GM08714 (cell line): ENCODE data around the gene BANP.
"Not testable (repeated sequence)": the region's sequence is repeated elsewhere in the genome, so short reads cannot be mapped to it uniquely, and the experiment has no call there.

Experiments
- H3K4me3 ChIP-seq: fragments of 200-500 bp; sonication (Bioruptor generic); 2 replicates; pipeline ENCODE4 v1.5.1; 2014; ENCODE audit warnings: mild to moderate bottlenecking, low read length, inconsistent platforms
- ZNF274 ChIP-seq: IDR thresholded peaks from 2 replicates; pipeline ENCODE4 v1.6.1; 2012; ENCODE audit warnings: mild to moderate bottlenecking, low read depth, low read length

The BANP gene

DNA sequence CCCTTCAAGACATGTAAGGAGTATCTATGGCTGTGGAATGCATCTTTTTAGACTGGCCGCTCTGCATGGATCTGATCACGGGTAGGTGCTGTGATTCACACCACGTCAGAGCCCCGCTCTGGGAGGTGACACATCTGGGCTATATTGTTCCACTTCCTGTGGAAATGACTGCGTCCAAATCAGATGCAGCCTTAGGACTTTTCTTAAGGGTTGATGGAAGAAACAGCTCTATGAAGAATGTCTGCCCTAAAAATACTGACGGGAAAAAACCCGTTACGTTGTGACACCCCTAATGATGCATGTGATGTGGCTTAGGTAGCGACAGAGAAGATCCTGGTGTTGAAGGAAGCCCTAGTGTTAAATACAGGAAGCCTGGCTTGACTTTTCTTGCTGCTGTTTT lies 12.2 kb downstream of the BANP start:
- no peak overlapping the region for H3K4me3 ChIP-seq
- no peak for TF ChIP-seq ZNF274

- no peak overlapping the region for H3K4me3 ChIP-seq
- no peak for TF ChIP-seq ZNF274
Measured at GRCh38 chr16:87964049-87964659, 12.9 kb downstream of the BANP start.

- H3K4me3 ChIP-seq = no peak overlapping the region
- TF ChIP-seq ZNF274 = no peak
Measured at GRCh38 chr16:87965417-87965816, 14.2 kb downstream of the BANP start.

DNA sequence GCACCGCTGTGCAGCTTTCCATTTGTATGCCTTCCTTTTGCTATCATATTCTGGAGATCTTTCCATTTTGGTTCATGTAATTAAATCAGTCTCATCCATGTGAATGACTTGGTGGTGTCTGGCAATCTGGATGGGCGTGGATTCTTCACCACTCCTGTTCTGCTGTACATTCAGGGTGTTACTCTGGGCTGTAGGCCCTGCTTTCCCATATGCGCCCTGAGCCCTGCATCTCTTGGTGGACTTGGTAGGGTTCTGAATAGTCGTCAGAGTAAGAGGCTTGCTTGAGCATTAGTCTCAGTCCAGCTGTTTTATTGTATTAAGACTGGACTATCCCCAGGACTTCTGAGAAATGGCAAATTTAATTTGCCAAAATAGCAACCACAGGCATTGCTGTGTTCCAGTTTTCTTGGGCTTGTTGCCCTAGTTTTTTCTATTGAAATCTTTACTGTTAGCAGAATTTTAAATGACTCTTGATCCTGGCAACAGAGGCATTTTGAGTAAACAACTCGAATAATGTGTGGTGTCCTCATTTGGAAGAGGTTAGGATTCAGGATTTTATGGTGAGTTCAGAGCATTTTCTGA lies 14.9 kb downstream of the BANP start:
- H3K4me3 ChIP-seq = no peak overlapping the region
- TF ChIP-seq ZNF274 = no peak

GRCh38 chr16:87966685-87967185 lies 15.5 kb downstream of the BANP start:
- H3K4me3 ChIP-seq = no peak overlapping the region
- no peak for TF ChIP-seq ZNF274

DNA sequence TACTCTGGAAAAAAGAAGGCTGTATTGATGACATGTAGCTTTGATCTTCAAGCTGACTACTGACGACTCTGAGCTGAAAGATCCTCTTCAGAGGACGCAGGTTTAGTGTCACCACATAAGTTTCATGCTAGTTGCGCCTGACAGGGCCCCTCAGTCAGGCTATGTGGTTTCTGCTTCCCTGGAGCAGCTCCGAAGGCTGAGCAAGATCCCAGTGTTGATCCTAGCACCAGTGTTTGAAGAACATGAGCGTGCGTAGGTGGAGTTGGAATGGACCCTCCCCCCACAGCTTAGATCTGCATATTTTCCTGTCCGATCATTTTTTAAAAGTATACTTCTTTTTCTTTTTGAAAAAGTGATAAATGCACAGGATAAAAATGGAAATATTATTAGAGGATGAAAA lies 17.3 kb downstream of the BANP start:
- H3K4me3 ChIP-seq = no peak overlapping the region
- no peak for TF ChIP-seq ZNF274

GRCh38 chr16:87970186-87970585 lies 19.0 kb downstream of the BANP start:
- TF ChIP-seq ZNF274 = no peak
- no peak overlapping the region for H3K4me3 ChIP-seq

GRCh38 chr16:87971933-87972332 lies 20.7 kb downstream of the BANP start:
- no peak for TF ChIP-seq ZNF274

GRCh38 chr16:87973717-87974116 lies 22.5 kb downstream of the BANP start:
- H3K4me3 ChIP-seq = no peak overlapping the region
- TF ChIP-seq ZNF274 = no peak

More at GRCh38 chr16:87971933-87972332, 20.7 kb downstream of the BANP start:
- no peak overlapping the region for H3K4me3 ChIP-seq

- H3K4me3 ChIP-seq = no peak overlapping the region
- no peak for TF ChIP-seq ZNF274
Measured at GRCh38 chr16:87974178-87974577, 22.9 kb downstream of the BANP start.

DNA sequence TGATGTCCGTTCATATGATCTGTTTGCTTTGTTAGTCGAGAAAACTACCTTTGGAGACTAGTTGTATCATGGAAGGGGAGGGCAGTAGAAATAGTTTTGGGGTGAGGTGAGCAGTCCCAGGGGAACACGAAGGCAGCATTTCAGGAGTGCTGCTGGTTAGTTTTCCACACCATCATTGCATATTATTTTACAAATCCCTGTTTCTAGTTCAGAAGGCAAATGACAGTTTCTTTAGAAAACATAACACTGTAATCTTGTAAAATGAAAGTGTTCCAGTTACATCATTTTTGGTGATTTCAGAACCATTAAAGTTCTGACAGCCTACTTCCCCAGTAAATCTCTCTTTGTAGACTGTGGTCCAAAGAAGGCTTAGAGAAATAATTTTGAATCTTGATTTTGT lies 25.4 kb downstream of the BANP start:
- H3K4me3 ChIP-seq = no peak overlapping the region
- TF ChIP-seq ZNF274 = no peak

- no peak for TF ChIP-seq ZNF274
- no peak overlapping the region for H3K4me3 ChIP-seq
Measured at GRCh38 chr16:87978127-87978526, 26.9 kb downstream of the BANP start.

DNA sequence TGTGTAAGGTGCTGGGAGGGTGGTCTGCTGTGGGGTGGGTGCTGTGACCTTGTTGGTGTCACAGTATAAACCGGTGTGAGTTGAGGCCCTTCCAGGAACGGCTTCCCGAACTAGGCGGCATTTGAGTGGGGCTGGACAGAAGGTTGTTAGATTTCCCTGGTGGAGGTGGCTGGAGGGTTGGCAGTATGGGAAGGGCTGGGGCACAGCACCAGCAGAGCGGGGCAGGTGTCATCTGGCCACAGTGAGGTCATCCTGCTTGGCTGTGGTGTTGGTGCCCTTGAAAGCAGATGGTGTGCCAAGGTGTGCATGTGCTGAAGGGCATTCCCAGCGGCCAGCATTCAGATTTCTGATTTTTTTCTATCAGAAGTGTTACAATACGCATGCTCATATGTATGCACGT lies 28.1 kb downstream of the BANP start:
- H3K4me3 ChIP-seq = no peak overlapping the region
- no peak for TF ChIP-seq ZNF274

DNA sequence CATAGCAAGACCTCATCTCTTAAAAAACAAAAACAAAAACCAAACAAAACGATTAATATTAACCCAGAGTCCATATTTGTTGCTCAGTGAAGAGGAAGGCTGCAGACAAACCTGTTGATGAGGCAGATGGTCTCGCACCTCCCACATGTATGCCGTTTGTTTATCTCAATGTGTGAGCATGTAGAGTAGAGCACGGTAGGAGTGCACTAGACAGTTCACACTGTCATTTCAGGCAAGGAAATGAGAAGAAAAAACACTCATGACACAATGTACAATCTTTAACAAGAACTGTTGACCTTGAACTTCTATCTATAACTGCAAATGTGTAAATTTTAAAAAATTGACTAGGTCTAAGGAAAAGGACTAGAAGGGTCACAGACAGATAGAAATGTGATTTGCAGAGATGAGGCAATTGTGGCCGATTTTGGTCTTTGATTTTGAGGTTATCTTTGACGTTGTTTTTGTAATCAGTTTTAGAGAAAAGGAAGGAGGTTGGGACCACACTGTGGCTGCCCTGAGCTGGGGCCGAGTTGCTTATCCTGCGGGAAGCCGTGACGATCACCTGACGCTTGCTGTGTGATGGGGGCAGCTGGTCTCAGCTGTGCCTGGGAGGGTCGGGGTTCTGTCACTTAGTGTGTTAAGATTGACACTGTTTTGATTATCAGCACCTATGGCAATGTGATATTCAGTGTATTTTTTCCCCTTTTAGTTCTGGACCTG lies 28.8 kb downstream of the BANP start:
- not testable (repeated sequence) for H3K4me3 ChIP-seq

DNA sequence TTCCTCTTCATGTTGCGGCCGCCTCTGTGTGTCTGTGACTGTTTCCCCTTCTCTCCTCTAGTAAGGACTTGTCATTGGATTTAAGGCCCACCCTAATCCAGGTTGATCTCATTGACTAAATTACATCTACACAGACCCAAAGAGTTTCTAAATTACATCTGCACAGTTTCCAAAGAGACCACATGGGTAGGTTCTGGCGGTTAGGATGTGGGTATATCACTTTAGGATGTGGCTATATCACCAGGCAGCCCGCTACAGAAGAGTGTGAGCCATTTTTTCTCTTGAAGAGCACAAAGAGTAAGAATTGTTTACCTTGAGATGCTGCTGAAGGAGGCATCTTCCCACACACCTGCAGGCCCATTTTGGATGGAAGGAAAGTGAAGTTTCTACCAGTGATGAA lies 30.1 kb downstream of the BANP start:
- H3K4me3 ChIP-seq = not testable (repeated sequence)
